AG10803 (cell line): ENCODE data around the gene MAP4K3.

Source experiments
- DNase-seq: peaks from one replicate; pipeline ENCODE4 v3.0.0; 2010; ENCODE audit warnings: low read depth
- H3K4me3 ChIP-seq: 2 replicates; pipeline ENCODE4 v1.5.1; 2011; ENCODE audit warnings: mild to moderate bottlenecking, low read length, control low read depth
- TF ChIP-seq, protein P1 (sequence below): conservative IDR thresholded peaks from 2 replicates; pipeline ENCODE4 v1.5.1; 2011; ENCODE audit warnings: mild to moderate bottlenecking, low read length, control low read depth, inconsistent platforms

Gene MAP4K3

DNA sequence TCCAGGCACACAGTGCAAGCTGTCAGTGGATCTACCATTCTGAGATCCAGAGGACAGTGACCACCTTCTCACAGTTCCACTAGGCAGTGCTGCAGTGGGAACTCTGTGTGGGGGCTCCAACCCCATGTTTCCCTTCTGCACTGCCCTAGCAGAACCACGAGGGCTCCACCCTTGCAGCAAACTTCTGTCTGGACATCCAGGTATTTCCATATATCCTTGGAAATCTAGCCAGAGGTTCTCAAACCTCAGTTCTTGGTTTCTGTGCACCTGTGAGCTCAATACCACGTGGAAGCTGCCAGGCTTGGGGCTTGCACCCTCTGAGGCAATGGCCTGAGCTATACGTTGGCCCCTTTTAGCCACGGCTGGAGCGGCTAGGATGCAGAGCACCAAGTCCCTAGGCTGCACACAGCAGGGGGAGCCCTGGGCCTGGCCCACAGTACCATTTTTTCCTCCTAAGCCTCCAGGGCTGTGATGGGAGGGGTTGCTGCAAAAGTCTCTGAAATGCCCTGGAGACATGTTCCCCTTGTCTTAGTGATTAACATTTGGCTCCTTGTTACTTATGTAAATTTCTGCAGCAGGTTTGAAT is 77.5 kb downstream of the MAP4K3 start:
- TF ChIP-seq, protein P1, sequence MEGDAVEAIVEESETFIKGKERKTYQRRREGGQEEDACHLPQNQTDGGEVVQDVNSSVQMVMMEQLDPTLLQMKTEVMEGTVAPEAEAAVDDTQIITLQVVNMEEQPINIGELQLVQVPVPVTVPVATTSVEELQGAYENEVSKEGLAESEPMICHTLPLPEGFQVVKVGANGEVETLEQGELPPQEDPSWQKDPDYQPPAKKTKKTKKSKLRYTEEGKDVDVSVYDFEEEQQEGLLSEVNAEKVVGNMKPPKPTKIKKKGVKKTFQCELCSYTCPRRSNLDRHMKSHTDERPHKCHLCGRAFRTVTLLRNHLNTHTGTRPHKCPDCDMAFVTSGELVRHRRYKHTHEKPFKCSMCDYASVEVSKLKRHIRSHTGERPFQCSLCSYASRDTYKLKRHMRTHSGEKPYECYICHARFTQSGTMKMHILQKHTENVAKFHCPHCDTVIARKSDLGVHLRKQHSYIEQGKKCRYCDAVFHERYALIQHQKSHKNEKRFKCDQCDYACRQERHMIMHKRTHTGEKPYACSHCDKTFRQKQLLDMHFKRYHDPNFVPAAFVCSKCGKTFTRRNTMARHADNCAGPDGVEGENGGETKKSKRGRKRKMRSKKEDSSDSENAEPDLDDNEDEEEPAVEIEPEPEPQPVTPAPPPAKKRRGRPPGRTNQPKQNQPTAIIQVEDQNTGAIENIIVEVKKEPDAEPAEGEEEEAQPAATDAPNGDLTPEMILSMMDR: no peak
- no peak overlapping the region for H3K4me3 ChIP-seq
- DNase-seq: no peak

DNA sequence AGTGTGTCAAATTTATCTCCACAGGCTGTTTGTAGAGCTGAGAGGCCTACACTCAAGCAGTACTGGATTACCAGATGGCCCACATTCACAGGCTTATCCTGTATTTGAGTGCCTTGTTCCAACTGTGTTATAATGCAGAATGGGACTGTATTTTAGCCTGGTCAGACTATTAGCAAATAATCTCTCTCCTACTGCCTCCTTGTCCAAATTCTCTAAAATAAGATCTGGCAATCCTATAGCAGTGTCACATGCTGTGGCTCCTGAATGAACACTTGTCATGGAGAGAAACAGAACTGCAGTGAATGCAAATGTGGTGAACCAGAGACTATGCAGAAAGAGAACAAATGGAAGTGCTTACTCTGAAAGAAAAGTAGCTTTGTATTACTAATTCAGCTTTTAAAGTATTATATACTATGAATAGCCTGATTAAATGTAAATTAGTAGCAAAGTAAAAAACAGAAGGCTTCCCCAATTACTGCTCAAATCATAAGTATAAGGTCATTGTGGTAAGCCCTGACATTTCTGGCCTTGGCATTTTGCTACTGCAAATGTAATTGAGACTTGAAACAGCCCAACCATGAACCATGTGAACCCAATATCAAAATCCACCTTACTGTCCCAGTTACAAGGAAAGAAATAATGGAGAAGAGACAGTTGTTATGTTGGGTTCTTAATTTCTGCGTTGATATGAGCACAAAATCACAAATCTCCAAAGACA is 80.0 kb downstream of the MAP4K3 start:
- TF ChIP-seq, protein P1: no peak
- no peak for DNase-seq
- no peak overlapping the region for H3K4me3 ChIP-seq

DNA sequence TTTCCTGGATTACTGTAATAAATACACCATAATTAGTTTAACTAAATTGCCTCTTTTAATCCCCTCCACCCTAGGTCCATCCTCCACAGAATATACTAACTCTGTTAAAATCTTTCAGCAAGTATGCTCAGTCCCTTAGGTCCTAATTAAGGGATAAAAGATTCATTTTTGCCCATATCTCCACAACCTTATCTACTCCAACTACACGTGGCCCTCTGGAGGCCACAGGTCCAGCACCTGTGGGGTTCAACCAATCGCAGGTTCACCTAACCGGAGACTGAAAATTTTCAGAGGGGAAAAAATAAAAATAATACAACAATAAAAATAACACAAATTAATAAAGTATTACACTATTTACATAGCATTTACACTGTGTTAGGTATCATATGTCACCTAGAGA is 86.4 kb downstream of the MAP4K3 start:
- TF ChIP-seq, protein P1: no peak
- no peak for DNase-seq
- no peak overlapping the region for H3K4me3 ChIP-seq

DNA sequence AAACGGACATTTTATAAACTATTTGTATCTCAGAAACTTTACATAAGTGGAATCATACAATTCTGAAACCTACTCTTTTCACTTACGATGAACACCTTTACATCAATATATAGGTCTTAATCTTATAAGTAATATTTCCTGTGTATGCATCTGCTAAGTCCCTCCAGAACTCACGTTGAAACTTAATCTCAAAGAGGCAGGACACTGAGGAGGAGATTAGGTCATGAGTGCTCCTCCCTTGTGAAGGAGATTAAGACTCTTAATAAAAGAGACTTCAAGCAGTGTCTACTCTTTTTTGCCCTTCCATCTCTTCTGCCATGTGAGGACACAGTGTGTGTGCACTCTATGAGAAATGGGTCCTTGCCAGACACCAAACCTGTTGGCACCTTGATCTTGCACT is 98.6 kb downstream of the MAP4K3 start:
- H3K4me3 ChIP-seq: no peak overlapping the region
- no peak for DNase-seq
- TF ChIP-seq, protein P1: no peak

DNA sequence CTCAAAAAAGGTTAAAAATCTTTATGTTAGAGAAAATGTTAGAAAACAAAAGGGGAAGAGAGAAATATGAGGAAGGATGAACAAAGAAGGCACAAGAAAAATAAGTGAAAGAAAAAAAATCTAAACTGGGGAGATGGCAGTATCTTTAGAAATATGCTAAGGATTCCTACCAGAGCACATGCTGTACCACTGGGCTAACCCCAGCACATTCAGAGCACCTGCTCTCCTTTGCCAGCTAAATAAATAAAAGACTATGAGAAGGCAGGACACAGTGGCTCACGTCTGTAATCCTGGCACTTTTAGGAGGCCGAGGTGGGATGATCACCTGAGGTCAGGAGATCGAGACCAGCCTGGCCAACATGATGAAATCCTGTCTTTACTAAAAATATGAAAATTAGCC is 101.2 kb downstream of the MAP4K3 start:
- H3K4me3 ChIP-seq: no peak overlapping the region
- TF ChIP-seq, protein P1: no peak
- DNase-seq: no peak

DNA sequence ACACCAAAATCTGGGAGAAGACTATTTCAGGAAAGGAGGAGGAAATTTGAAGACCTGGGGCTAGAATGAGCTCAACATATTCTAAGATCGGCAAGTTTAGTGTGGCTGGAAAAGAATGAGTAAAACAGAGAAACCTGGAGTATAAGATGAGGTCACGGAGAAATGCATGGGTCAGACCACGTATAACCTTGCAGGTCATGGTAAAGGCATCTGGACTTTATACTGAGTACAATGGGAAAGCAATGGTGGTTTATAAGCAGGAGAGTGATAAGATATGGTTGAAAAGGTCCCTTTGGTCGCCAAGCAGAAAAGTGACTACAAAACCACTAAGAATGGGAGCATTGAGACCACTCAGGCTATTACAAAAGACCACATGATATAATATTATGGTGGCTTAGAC is 102.1 kb downstream of the MAP4K3 start:
- TF ChIP-seq, protein P1: no peak
- H3K4me3 ChIP-seq: no peak overlapping the region

DNA sequence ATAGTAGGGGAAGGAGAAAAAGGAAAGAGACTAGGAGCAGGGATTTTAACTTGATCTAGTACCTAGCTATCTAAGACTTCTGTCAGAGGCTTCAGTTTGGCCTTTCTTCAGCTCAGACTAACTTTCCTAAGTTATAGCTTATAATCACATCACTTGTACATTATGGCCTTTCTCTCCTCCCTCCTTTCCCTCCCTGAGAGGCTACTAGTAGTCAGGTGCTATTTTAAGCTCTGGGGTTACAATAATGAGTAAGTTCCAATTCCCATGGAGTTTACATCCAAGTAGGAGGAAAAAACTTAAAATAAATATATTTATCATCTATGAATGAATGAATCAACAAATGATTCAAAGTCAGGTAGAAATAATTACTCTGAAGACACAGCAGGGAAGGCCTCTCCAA is 102.6 kb downstream of the MAP4K3 start:
- H3K4me3 ChIP-seq: no peak overlapping the region
- TF ChIP-seq, protein P1: no peak
- DNase-seq: no peak

More for the DNA sequence above, 102.1 kb downstream of the MAP4K3 start:
- DNase-seq: no peak
